GM21360 (cell line): ENCODE results near the gene MLLT3.

ENCODE experiments used
- ATAC-seq: cut with Tn5 transposase; IDR thresholded peaks from one replicate; pipeline ENCODE4 v1.9.1; 2021; ENCODE audit warnings: mild to moderate bottlenecking, moderate library complexity; ENCODE audit not compliant: unreplicated experiment

Gene MLLT3

DNA sequence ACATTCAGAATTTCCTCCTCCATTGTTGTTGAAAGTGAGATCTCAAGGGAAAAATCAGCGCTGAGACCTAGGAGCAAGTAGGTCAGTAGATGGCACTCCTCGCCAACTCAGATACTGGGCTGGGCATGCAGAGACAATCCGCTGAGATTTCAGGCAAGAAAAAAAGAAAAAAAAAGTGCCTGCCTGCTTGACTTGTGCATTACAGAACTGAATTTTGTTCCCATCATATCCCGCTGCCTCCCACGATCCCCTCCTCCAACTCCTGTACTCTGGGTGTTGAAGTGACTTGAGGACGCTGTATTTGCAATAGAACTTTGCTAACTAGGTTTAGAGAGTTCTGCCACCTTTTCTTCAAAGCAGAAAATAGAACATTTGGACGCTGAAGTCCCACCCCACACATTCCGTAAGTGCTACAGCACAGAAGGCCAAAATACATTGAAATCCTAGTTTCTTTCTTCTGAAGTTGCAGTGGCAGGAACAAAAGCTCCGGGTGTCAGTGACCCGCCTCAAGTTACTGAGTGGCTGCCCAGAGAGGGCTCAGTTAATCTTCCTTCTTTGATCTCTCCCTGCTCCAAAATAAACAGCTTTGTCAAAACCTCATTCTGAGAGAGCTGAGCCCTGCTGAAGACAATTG is 265.8 kb downstream of the MLLT3 start:
- no peak for ATAC-seq

DNA sequence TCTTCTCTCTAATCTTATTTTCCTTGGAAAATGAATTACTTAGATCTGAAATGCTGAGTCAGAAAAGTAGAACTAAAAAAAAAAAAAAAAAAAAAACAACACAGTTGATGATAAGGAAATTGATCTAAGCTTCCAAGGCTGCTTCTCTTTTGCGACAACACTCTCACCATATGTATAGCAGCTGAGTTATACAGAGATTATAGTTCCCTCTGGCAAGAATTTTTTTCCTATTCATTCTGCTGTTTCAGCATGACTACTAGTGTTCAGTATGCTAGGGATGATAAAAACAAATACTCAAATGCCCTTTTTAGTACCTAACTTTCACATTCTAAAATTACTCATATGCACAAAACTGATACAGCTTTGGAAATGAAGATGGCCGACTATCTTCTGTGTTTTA is 267.3 kb downstream of the MLLT3 start:
- ATAC-seq = no peak

DNA sequence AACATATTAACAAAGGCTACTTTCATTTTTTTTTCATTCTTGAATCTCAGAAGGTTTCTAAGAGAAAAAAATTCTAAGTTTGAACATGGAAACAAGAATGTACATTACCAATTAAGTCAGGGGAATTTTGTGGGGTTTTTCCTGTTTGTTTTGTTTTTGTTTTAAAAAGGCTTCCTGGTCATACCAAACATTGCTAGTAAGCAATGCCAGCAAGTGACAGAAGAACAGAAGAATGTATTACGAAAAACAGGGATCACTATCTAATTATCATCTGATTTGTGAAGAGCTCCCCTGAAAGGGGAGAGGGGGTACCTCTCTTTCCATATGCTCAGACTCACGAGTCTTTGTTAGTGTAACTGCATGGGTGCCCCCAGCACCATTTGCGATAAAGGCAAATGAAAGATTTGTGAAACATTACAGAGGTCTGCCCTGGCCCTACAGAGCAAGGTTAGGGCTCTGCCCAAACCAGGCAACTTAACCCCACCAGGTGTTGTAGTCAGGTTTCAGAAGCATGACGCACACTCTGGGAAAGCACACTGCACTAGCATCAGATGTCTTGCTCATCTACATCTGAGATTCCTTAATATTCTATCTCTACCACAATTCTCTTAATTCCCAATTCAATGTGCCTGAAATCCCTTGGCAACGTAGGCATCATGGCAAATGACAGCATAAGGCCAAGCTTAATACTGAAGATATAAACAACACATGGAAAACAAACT is 268.2 kb downstream of the MLLT3 start:
- ATAC-seq = no peak

DNA sequence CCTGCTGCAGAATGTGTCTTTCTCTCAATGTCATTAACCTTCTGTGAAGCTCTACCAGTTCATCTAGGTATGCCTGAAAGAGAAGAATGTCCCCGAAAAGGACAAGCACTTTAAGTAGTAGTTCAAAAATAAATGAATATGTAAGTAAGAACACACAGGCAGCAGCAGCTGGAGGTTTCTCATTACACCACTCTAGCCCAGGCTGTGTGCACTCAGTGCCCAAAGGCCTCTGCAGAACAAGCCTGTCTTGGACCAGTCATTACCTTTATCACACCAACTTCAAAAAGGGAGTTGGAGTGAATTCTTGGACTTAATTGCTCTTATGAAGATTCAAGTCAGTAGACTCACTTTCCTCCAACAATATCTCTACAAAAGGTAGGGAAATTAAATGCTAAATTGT is 268.8 kb downstream of the MLLT3 start:
- no peak for ATAC-seq

DNA sequence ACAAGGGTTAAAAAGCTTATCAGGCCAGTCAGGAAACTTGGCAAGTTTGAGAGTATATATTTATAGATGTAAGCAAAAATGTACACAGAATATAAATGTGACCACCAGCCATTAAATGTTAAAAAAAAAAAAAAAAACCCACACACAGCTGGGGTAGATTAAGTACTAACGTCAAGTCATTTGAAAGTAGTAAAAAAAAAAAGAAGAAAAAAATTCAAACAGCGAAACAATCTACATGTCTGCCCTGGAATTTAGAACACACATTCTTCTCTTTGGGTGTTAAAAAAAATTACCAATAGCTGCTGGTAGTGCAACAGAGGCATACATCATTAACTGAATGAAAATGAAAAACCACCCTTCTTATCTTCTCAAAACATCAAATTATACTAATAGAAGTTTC is 269.7 kb downstream of the MLLT3 start:
- no peak for ATAC-seq

DNA sequence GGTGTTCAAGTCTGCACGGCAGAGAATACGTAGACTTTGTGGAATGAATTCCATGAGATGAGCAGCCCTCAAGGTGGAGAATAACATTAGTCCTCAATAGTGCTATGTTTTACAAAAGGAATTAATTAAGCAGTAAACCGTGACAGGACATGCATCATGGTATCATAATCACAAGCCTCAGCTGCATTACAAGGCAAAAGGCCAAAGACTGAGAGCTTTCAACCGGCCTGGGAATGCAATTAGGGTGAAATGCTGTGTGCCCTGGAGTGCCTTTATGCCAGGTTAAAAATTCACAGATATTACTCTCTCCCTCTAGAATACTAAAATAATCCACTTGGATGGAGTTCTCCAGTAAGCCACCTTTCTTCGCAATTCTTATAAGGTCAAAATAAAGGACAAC is 270.6 kb downstream of the MLLT3 start:
- ATAC-seq = no peak

DNA sequence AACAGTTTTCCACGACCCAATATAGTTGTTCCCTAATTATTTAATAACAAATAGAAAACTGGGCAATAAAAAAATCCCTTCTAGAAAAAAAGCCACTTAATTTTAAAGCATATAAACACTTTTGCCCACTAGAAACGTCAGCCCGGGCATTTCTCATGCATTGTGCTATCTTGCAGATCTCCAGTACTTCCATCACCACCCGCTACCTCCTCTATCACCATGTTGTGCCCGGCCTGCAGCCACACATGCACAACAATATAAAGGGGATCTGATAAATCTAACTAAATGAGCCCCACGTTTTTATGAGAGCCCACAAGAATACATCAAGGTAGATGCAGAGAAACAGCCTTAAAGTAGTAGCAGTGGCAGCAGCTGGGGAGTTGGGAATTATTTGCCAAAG is 272.7 kb downstream of the MLLT3 start:
- no peak for ATAC-seq

DNA sequence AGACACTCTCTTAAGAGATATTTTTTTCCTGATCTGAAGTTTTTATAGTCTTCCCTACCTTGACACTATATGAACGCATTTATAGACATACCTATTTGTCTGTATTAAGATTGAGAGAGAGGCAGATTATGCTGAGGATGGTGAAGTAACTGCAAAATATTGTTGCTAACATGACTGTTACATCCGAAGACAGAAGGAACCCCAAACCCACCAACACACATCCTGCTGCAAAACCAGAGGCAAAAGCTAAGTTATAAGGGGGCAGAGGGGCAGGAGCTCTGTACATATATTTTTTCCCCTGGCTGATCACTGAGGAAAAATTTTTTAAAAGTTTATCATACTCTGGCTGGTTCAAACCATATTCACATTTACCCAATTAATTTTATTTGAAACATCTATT is 279.0 kb downstream of the MLLT3 start:
- no peak for ATAC-seq

DNA sequence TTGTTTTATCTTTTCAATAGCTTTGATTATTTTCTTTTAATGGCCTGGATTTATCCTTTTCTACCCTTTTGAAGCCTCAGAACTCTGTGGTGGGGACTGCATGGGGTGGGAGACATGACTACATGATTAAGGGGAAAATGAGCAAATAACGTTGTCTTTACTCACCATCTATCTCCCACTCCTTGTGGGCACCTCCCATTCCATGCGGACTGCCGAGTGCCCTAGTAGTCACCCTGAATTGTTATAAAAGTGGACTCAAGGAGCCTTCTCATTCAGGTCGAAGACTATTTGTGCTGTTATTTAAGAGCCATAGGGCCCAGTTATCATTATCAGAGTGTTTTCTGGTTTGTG is 281.8 kb downstream of the MLLT3 start:
- ATAC-seq = no peak

DNA sequence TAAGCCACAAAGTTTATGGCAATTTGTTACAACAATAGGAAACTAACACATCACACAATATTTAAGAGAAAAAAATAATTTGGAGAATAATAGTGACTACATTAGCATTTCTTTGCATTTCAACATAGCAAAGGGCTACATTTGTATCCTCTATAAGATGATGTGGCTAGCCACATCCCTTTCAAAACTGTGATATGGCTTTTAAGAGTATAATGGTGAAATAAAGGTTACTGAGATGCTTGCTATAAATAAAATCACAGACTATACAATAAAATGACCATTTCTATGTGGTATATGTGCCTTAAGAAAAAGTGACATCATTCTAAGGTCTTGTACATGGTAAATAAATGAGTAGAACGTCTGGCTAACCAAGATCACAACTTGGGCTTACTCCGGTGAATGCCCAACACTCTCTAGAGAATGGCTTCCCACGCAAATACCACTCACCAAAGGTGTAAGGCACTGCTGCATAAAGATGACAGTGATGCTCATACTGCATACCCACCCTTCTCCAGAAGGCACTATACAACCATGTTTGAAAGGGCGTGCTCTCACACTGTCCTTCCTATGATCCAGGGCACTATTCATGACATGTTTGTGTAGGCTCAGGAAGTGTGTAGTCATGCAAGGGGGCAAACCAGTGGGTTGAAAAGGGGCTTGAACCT is 286.5 kb downstream of the MLLT3 start:
- no peak for ATAC-seq

DNA sequence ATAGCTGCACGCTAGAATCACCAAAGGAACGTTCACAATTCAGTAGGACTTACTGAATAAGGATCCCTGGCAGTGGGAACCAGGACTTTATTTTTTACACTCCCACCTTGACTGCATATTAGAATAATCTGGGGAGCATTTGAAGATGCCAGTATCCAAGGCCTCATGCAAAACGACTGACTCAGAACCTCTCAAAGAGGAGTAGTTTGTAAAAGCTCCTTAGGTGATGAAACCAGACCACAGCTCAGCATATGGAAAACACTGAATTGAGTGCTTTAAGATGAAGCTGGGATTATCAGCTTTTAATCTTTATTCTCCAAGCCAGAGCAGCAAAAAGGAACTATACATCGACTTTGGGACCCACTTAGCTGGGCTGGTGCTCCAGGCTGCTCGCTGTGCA is 288.3 kb downstream of the MLLT3 start:
- no peak for ATAC-seq

DNA sequence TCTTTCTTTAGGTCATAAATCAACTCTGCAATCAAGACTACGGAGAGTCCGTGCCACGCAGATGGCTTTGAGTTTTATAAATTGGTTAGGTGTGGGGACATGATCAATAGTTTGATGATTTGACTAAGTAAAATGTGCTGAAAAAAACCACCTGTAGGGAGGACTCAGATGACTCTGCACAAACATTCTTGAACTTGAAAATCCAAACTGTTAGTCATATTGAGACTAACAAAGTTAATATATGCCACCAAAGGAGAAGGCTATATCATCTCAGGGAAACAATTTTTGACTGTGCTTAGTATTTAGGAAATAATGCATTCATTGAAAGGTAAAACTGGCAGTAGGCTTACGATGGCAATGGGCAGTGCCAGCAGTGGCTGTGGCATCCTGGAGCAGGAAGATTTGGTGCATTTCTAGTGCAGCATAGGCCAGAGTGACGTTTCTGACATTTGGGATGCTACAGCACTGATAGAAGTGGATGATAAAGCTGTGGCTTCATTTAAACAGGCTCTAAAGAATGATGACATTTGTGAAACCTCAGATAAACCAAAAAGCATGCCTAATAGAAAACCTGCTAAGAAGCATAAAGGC is 291.1 kb downstream of the MLLT3 start:
- no peak for ATAC-seq

DNA sequence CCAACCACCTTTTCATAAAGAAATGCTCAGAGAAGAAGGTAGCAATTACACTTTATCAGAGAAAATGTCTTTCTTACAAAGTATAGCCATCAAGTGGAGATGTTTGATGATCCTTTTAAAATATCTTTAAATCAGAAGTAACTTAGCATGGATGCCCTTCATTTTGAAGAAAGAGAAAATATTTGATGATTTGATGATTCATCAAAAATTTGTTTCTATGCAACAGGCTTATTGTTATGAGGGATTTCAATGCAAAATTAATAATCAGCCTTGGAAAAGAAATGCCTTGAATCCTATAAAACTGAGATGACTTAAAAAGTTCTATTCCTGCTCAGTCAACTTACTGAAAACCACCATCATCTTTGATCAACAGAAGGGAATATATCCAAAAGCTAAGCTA is 291.6 kb downstream of the MLLT3 start:
- no peak for ATAC-seq

DNA sequence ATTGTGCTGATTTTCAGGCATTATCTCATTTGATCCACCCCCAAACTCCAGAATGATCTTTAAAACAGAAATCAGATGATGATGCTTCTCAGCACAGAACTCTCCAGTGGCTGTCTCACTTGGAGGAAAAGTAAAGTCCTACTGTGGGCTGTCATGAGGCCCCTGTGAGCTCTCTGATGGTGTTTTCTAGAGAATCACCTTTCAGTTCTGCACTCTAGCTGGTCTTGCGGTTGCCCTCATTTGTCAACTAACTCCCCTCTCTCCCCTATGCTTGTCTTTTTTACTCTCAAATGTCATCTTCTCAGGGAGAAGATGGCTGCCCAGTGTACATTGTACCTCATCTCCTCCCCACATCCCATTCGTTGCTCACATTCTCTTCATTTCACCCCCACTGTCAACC is 295.8 kb downstream of the MLLT3 start:
- no peak for ATAC-seq

DNA sequence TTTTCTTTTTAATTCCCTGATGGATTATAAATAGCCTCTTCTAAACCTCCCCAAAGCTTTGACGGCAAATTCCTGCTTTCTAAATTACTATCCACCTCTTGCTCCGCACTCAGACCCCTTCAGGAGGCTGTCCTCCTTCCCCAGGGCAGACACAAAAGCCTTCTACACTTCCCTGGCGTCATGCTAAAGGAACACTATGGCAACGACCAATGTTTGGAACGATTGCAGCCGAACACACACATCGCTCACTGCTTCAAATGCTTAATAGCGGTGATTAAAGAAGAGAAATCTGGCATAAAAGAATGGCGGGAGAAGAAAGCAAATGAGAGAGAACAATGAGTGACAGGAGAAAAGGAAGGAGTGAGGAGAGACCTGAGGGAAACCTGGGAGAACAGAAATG is 297.3 kb downstream of the MLLT3 start:
- ATAC-seq = no peak

DNA sequence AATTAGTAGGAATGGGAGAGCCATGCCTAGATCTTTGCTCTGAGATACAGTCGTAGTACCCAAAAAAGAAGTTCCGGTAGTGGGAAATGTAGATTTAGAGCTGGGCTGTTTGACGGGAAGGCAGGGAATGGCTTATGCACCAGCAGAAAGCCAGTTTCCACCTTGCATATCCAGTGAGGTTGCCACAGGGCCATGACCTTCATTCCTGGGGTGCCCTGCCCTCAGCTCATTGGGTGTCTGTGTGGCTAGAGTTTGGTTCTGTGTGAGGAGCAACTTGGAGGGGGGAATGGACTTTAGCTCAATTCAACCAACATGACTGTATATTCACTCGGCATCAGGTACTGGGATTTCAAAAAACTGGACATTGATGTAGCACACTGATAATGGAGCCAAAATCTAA is 300.1 kb downstream of the MLLT3 start:
- no peak for ATAC-seq

DNA sequence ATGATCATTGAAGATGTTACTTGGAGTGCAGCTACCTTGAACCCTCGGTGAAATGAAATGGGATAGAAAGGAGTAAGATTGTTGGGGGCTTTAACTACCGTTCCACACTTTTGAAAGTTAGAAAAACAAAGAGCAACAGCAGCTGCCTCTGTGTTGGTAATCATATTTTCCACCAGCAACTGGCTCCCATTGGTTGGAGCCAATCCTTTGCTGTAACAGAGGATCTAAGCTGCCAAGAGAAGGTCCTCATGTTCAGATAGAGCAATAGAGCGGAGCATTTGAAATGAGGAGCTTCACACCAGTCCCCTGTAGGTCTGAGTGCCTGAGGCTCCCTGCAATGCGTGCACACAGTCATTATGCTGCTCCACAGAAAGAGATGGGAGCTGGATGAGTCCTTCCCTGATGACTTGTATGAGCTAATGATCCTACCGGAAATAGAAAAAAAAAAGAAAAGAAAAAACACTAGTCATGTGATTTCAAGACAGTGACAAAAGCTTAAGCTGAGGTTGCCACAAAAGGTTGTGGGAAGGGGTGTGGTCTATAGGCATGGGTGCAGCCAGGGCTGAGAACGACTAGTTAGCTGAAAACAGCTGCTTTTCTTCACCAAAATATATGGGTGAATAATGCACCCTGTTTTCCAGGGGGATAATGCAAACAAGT is 300.7 kb downstream of the MLLT3 start:
- ATAC-seq = no peak

DNA sequence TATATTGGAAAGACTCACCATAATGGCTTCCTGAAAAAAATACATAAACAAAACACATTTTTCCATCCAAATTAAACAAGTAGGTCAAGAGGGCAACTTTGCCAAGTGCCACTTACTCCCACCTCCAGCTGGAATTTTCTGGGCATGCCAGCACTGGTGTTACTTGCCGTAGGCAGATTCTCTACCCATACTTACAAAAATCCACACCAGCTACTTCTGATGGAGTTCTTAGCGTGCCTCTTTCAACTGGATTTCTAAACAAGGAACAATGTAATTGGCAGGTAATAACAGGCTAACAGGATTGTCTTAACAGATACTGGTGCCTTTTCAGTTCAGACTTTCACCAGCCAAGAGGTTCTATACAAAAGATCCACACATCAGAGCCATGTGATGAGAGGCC is 301.4 kb downstream of the MLLT3 start:
- no peak for ATAC-seq

DNA sequence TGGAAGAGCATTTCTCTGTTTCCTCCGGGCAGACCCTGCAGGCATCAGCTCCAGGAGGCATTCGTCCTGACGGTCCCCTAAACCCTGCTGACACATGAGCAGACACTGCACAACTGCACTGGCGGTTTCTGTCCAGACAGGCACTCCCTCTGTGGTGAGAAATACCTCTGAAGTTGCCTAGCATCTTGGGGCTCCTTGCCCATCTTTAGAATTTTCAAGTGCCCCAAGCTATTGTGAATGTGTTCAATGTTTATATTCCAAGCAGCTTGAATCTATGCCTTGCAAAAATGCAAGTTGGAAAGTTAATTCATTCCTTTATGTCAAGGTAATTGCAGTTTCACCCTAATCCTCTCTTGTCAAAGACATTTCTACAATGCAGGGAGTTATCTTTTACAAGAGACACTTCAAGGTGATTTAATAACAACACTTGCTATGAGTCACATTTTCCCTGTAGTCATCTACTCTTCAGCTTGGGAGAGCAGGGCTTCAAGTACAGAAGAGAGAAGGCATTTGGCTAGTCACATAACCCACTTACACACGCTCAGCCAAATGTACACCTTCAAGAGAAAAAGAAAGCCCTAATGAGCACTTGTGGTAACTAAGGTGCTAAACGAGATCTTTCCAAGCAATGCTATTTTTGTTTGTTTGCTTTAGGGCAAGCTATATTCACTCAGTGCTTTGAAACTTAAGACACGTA is 302.5 kb downstream of the MLLT3 start:
- no peak for ATAC-seq

DNA sequence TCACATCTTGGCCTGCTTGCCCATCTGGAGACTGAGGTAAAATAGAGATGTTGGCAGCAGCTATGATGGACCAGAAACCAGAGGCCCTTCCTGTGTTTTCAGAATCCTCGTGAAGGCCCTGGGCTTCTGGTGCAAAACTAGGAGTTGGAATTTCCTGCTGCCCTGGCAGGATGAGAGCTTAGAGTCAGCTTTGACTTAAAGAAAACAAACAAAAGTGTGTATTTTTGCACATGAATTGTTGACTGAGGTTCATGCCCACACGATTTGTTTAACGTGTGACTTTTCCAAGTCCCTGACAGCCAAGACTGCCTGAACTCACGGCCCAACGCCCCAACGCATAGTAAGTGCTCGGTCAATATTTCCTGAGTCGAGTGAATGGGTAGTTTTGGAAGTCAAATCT is 303.1 kb downstream of the MLLT3 start:
- ATAC-seq = no peak

DNA sequence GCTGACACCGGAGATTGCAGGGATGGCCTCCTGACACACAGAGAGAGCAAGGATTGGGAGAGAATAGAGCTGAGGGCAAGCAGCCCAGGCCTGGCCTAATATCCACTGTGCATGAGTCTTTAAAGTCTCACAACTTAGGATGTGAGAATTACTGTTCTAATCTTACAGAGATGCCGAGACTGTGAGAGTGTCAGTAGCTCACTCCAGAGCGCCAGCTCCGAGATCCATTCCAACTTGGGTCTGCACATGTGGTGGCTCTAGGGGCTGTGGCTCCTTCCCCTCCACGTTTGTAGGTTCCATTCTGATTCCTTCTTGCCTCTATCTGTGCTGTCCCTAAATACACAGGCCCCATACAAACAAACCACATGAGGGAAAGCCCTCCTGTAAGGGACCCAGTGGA is 304.6 kb downstream of the MLLT3 start:
- no peak for ATAC-seq
